GM12873 (cell line): ENCODE data around the gene GAL3ST1.

Experiments used
- CTCF ChIP-seq: IDR thresholded peaks from 2 replicates; pipeline ENCODE4 v1.5.1; 2012; ENCODE audit warnings: low read depth, mild to moderate bottlenecking, moderate library complexity, low read length, control low read depth; ENCODE audit not compliant: insufficient read depth; ENCODE audit errors: missing control alignments

GAL3ST1 gene

GRCh38 chr22:30591588-30592359 is 17.3 kb upstream of the GAL3ST1 start, which contains the start of gene PES1:
PES1 (minus strand) TSS chr22:30591910; CDS start chr22:30591833, 77 bp downstream.
- no peak for TF ChIP-seq CTCF

GRCh38 chr22:30591191-30591587 is 16.7 kb upstream of the GAL3ST1 start:
- TF ChIP-seq CTCF = no peak

GRCh38 chr22:30586414-30586813 is 11.9 kb upstream of the GAL3ST1 start:
- TF ChIP-seq CTCF = no peak

GRCh38 chr22:30584441-30584840 is 10.0 kb upstream of the GAL3ST1 start:
- no peak for TF ChIP-seq CTCF

GRCh38 chr22:30582788-30583545 is 8.5 kb upstream of the GAL3ST1 start:
- TF ChIP-seq CTCF = no peak

- no peak for TF ChIP-seq CTCF
Measured at GRCh38 chr22:30582051-30582450, 7.6 kb upstream of the GAL3ST1 start.

GRCh38 chr22:30580896-30581295 is 6.4 kb upstream of the GAL3ST1 start:
- no peak for TF ChIP-seq CTCF
